GM12875 (cell line): ENCODE data around the gene LRP10.

Source experiments
- H3K4me3 ChIP-seq: one replicate; pipeline ENCODE4 v1.5.1; 2011; ENCODE audit warnings: low read depth, low read length, control low read depth
- TF ChIP-seq, protein P1 (sequence below): IDR thresholded peaks from 2 replicates; pipeline ENCODE4 v1.5.1; 2011; ENCODE audit warnings: low read depth, mild to moderate bottlenecking, control low read depth, inconsistent platforms, low read length, moderate library complexity, borderline replicate concordance; ENCODE audit not compliant: insufficient read depth

LRP10 gene

DNA sequence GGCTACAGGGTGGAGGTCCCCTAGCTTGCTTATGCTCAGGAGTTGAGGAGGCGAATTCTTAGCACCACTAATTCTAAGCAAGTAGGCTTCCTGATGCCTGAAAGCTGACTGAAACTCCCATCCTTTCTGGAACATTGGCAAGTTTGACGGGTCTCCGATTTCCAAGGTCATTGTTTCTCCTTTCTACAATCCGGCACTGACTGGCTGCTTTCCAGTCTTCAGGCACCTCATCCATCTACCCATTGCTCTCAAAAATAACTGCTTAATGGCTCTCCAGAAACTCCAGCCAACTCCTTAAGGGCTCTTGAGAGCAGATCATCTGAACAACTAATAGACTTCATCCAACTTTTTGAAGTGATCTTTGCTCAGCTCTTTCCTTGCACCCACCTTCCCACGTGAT is 24.8 kb downstream of the LRP10 start:
- no peak overlapping the region for H3K4me3 ChIP-seq
- TF ChIP-seq, protein P1, sequence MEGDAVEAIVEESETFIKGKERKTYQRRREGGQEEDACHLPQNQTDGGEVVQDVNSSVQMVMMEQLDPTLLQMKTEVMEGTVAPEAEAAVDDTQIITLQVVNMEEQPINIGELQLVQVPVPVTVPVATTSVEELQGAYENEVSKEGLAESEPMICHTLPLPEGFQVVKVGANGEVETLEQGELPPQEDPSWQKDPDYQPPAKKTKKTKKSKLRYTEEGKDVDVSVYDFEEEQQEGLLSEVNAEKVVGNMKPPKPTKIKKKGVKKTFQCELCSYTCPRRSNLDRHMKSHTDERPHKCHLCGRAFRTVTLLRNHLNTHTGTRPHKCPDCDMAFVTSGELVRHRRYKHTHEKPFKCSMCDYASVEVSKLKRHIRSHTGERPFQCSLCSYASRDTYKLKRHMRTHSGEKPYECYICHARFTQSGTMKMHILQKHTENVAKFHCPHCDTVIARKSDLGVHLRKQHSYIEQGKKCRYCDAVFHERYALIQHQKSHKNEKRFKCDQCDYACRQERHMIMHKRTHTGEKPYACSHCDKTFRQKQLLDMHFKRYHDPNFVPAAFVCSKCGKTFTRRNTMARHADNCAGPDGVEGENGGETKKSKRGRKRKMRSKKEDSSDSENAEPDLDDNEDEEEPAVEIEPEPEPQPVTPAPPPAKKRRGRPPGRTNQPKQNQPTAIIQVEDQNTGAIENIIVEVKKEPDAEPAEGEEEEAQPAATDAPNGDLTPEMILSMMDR: no peak

DNA sequence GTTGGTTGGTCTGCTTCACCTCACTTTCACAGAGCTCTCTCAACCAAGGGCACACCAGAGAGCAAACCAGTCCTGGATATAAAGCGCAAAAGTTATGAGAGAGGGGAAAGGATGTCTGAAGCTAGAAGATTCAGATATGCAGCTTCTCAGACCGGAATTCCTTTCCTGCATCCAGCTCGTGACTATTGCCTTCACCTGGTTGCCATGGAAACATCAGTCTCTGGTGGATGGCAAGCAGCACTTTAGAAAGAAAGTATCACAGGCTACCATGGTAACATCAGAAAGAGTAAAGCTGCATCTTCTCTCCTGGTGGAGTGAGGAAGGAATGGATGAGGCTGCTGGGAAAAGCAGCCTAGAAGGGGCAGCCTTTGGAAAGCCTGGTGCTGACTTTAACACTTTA is 25.2 kb downstream of the LRP10 start:
- TF ChIP-seq, protein P1: no peak
- H3K4me3 ChIP-seq: no peak overlapping the region

DNA sequence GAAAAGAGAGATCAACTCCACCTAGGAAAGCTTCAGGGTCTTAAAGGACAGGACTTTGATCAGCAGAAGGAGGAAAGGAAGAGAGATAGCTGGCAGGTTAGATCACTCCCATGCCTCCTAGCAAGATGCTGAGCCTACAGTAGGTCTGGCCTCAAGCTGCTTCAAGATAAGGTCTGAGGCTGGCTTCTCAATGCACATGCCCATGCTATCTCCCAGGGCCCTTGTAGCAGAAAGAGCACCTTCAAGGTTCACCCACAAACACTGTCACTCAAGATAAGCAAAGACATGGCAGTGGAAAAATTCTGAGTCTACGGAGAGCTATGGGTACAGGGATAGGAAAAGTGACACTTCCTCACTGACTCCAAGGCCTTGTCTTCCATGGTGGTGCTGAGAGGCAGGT is 25.8 kb downstream of the LRP10 start:
- H3K4me3 ChIP-seq: no peak overlapping the region
- TF ChIP-seq, protein P1: no peak

DNA sequence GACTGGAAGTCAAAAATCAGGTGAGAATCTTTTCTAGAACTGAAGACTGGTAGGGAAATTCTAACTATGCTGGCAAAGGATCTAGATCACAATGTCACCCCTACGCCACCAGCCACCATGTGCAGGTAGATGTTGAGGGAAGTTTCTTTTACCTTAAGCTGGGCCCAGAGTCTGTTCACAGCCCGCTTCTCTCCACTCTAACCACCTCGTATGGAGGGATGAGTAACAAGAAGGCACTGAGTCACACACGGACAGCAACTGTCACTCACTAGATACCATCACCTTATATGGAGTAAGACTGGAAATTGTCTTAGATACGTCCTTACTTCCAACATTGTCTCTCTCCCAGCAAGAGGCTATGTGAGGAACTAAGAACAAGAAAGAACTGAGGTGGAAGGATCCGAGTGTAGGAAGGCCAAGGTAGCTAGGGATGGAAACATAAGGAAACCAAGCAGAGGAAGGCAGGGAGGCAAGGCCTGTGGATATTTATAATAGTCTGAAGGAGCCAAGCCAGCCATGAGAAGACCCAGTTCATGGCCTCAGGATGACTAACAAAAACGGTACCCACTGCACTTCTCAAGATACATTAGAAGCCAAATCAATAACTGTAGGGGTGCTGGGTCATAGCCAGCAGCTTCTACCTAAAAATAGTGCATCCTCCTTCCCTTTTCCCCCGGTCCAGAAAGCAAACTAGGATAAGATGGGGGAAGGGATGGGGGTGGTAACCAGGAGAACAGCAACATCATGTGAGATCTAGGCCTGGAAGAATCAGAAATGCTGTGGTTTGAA is 27.0 kb downstream of the LRP10 start:
- H3K4me3 ChIP-seq: no peak overlapping the region
- TF ChIP-seq, protein P1: no peak

DNA sequence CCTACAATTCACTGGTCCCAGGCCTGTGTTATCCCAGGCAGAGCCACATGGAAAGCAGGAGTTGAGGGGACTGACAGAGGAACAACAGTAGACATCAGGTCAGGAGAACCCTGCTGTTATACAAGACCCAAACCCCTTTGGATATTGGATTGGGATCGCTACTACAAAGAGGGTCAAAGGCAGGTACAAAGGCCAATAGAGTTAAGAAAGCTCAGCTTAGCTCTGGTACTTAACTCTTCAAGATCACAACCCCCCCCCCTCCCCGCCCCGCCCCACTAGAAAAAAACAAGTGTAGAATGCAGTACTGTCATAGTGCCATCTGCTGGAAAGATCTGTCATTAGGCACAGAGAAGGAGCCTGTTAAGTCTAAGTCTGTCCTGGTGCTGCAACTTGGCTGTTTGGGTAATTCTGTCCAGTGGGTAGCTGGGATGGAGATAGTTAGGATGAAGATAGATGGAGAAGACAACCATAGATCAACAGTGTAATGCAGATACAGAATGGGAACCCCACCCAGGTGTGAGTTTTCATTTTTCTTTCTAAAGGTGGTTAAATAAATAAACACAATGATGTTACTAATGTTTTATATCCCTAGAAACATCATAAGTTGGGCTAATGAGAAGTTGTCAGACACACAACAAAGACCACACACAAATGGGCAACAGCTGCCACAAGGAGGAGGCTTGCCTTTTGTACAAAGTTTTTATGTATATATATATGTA is 28.7 kb downstream of the LRP10 start:
- H3K4me3 ChIP-seq: no peak overlapping the region
- TF ChIP-seq, protein P1: peak; percentile 56; the same call in 1 of the 2 replicates

DNA sequence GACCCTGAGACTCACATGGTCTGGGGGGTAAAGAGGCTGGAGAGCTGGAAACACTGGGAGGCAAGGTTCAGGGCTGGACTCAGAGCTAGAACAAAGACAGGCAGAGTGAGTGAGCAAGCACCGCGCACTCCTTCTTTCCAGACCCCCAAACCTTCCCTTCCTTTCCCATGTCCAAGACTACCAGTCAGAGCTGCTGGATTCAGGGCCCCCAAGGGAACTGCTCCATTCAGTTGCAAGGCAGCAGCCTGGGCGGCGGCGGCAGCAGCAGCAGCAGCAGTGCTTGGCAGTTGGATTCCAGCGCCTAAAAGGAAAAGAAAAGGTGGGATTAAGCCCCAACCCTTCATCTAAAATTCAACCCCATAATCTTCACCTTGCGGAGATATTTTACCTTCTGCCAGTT is 30.3 kb downstream of the LRP10 start:
- H3K4me3 ChIP-seq: no peak overlapping the region
- TF ChIP-seq, protein P1: no peak

DNA sequence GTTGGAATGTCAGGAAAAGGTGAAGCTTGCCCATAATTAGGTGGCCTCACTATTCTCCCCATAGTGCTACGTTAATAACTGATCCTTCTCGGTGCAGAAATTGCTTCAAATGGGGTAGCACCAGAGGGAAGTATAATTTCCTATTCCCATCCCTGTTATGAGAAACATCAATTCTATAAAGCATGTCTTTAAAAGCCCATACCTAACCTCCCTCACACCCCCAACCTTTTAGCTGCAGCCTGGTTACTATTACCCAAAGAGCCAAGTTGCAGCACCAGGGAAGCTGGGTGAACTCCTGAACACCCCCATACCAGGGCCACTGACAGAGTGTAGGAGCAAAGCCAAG is 32.2 kb downstream of the LRP10 start:
- TF ChIP-seq, protein P1: no peak
- H3K4me3 ChIP-seq: no peak overlapping the region
